ENCODE measurements around the gene GPC3.

The GPC3 gene

DNA sequence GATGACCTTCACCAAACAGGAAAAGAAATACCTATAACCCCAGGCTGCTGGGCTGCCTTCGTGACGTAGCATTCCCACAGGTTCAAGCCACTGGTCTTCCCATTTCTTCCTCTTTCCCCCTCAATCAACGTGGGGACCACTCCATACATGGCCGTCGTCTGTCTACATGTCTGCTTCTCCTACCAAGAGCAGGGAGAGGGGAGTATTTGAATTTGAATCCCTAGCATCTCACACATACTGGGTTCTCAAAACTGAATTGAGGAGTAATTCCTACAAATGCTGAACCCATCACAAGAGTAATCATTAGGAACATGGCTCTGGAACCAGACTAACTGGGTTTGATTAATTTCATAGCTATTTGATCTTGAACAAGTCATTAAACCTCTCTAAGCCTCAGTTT lies 17.3 kb downstream of the GPC3 start:
- no peak for DNase-seq (ENCODE audit: low spot score)

GRCh38 chrX:133966199-133966598 lies 19.2 kb downstream of the GPC3 start:
- no peak for DNase-seq (ENCODE audit: low spot score)

- DNase-seq (ENCODE audit: low spot score): no peak
These were observed 20.1 kb downstream of the GPC3 start for GRCh38 chrX:133965321-133965720.

- no peak for DNase-seq (ENCODE audit: low spot score)
These were observed 24.3 kb downstream of the GPC3 start for GRCh38 chrX:133961046-133961445.

GRCh38 chrX:133959972-133960371 lies 25.4 kb downstream of the GPC3 start:
- DNase-seq (ENCODE audit: low spot score): no peak

DNA sequence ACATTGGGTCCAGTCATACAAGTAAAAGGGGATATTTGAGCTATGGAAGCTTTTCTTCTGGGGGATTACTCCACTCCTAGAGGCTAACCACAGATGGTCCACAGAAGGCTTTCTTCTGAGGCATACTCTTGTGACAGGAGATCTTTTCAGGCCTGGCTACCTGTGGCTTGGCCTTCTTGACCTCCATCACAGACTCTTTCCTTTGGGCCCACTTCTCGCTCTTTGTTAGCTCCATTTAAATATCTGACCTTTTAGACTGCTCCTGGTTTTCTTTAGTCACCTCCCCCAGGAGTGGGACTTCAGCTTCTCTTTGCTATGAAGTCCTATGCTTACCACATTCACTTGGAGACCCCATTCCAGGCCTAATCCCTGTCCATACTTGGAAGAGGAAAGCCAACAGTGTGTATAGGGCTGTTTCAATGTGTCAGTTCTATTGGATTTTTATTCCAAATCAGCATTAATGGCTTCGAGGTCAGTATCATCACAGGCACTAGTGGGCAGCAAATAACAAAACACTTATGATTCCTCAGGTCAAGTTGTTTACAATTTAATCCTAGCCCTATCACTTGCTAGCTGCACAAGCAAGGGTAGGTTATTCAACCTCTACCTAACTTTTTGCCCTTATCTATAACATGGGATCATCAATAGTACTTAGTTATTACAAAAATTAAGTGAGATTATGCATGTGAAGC lies 26.3 kb downstream of the GPC3 start:
- DNase-seq (ENCODE audit: low spot score): no peak

DNA sequence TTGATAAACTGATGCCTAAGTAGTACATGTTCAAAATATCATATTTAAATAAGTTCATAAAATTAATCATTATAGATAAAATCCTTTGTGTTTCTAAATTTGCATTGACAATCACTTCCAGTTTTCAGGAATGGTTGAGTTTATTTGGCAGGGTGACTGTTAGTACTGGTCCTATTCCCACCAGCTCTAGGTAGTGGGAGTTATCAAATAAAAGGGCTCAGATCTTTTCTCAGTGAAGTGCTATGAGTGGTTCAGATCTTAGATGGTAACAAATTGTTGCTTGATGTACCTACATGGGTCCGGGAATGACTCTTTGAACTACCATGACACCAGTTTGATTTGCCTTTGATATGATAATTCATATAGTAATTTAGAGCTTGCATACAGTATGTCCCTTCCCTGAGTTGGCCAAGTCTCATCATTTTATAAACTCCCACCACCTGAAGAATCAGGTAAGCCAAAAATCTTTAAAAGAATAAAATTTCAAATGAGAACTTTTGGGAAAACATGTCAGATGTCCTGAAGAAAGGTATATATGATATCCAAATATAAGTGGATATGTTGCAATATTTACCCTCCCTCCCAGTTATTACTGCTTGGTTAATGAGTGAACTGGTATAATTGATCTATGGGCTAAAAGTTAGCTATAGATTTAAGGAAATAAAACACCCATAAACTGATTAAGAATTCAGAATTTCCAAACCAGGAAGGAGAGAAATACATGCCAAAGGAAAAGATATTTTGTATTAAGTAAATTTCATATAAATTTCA lies 28.6 kb downstream of the GPC3 start:
- no peak for DNase-seq (ENCODE audit: low spot score)

- no peak for DNase-seq (ENCODE audit: low spot score)
These were observed 31.5 kb downstream of the GPC3 start for GRCh38 chrX:133953785-133954355.

DNA sequence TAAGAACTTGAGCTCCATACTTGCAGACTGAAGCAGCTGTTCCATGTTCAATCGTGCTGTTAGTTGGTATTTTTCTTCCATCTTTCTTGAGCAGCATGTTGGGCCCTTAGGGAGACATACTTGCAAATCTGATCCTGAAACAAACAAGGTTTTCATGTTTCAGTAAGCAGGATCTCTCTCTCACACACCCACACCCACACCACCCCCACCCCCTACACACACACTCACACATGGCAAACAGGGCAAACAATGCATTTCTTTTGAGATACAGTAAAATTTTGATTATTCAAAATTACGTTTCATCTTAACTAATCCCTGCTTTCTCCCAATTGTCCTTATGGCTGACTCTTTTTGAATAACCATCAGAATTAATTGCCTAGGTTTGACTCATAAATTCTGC lies 32.3 kb downstream of the GPC3 start:
- no peak for DNase-seq (ENCODE audit: low spot score)

DNA sequence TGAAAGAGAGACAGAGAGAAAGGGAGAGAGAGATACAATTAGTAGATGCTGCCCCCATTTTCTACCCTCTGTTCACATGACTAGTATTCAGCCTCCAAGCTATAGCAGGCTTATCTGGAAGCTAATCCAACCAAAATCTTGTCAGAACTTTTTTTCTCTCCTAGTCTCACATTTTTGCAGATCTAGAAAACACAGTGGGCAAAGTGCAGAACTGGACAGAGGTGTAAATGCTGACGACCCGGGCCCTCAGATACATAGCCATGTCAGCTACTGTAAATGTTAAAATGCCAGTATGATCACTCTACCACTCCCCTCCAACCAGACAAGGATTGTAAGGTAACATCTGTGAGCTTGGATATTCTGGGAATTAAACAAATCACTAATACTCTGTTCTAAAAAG lies 34.3 kb downstream of the GPC3 start:
- no peak for DNase-seq (ENCODE audit: low spot score)

GRCh38 chrX:133950214-133950613 lies 35.2 kb downstream of the GPC3 start:
- no peak for DNase-seq (ENCODE audit: low spot score)

DNA sequence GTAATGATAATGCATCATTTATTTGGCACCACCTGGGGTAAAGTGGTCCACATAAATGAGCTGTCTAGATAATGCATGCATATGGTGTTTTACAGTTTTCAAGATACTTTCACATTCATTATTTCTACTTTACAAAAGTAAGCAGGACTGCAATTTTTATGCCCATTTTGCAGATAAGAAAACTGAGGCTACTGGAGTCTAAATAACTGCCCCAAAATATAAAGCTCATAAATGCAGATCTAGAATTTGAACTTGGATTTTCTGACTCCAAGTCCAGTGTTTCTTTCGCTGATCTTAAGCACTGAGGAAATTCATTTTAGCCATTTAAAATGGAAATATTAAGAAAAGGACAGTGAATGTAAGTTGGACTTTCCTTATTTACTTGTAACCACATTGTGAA lies 36.5 kb downstream of the GPC3 start:
- DNase-seq (ENCODE audit: low spot score): no peak

GRCh38 chrX:133947996-133948395 lies 37.4 kb downstream of the GPC3 start:
- DNase-seq (ENCODE audit: low spot score): no peak

GRCh38 chrX:133947022-133947421 lies 38.4 kb downstream of the GPC3 start:
- no peak for DNase-seq (ENCODE audit: low spot score)

GRCh38 chrX:133943507-133943906 lies 41.9 kb downstream of the GPC3 start:
- DNase-seq (ENCODE audit: low spot score): no peak

DNA sequence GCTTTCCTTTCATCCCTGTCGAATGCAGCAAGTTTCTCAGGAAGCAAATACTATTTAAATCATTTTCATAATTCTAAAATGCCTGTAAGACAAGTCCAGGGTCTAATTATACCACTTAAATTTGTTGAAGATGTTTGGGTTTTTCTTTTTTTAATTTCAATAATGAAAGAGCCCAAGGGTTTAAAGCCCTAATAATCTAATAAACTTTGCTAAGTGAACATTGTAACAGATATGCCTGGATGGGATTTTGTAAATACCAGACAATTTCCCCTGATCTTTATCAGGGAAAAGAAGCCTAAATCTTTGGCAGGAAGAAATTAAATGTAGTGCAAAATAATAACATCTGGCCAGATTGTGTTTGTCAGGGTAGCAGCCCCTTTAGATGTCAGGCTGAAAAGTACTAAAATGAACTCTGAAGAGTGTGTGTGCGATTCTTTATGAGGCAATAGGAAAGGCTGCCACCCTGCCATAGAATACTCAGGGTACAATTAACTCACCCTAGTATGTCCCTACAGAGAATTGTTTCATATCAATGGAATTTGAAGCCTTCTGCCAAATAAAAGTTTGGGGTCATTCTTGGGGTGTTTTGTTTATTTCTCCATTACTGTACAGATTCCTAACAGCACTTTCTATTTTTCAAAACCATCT lies 45.6 kb downstream of the GPC3 start:
- no peak for DNase-seq (ENCODE audit: low spot score)

DNA sequence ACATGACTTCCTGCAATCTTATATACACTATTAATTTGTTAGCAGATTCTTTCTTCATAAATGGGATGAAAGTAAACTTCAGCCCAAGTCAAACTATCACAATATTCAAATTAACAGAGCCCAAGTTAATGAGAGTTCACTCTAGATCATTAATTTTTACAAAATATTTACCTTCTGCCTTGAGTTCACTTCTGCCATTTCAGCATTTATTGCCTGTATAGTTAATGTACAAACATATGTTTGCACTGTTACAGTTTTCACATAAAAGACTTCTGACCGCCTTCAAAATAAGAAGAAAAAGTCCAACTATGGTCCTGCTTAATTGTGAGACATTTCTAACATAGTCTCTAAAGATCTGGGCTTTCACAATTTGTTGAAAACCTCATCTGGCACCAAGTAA lies 46.9 kb downstream of the GPC3 start:
- DNase-seq (ENCODE audit: low spot score): no peak

DNA sequence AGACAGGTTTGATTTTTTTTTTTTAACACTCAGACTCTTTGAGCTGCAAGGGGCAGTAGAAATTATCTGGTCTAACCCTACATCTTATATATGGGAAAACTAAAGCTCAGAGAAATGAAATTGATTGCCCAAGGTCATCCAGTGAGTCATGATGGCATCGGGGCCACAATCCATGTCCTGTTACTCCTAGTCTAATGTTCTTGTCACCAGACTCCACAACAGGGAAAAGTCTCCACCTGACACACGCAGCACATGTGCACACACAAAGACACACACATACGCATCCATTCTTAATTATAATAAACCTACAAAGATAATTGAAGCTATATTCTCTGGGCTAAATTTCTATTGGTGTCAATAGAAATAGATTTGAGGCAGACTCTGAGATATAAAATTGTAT lies 48.4 kb downstream of the GPC3 start:
- no peak for DNase-seq (ENCODE audit: low spot score)

GRCh38 chrX:133935076-133935475 lies 50.3 kb downstream of the GPC3 start:
- no peak for DNase-seq (ENCODE audit: low spot score)

DNA sequence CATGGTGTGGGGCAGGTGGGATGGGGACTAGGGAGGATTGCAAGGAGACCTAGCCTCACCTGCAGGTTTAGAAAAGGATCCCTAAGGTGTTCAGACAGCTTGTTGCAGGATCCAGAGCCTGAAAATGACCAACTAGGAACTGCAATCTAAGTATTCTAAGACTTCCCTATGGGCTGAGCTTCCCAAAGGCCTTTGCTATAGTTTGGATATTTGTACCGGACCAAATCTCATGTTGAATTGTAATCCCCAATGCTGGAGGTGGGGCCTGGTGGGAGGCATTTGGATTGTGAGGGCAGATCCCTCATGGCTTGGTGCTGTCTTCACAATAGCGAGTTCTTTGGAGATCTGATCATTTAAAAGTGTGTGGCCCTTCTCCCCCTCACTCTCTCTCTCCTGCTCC lies 52.1 kb downstream of the GPC3 start:
- DNase-seq (ENCODE audit: low spot score): no peak

DNA sequence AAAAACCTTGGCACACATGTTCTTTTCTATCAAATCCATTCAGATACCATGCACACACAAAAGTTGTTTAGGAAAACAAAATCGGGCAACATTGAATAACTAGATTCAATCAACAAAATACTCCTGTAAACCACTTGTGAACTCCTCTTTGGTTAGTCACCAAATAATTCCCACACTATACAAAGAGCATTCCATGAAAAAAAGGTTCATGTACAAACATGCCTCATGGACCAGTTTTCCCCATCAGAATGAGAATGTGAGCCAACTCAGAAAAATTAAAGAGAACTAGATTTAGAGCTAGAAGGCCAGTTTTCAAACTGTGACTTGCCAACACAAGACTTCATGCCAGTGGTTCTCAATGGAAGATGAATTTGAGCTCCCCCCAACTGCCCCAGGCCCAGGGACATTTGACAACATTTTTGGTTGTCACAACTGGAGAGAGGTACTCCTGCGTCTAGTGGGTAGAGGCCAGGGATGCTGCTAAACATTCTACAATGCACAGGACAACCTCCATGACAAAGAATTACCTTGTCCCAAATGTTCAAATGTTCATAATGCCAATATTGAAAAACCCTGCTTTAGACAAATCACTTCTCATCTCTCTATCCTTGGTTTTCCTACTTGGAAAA lies 55.4 kb downstream of the GPC3 start:
- no peak for DNase-seq (ENCODE audit: low spot score)

GRCh38 chrX:133928365-133928764 lies 57.0 kb downstream of the GPC3 start:
- no peak for DNase-seq (ENCODE audit: low spot score)

DNA sequence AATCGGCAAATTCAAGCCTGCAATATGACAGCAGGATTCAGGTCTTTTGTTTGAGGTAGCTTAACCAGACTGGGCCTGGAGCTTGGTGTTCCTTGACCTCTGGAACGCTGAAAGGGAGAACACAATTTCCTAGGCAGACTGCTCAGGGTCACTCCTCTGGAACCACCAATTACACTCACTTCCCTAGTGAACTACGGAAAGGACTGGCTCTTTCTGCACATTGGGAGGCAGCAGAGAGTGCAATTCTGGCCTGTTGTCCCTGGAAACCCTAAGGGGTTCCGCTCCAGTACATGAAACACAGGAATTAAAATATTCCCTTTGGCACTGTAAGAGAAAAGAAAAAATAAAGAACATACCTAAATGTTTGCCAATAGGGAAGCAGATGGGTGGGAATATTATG lies 58.6 kb downstream of the GPC3 start:
- DNase-seq (ENCODE audit: low spot score): no peak
